Neuronal stem cell (in vitro differentiated cells): ENCODE measurements around the gene SPRED1.

Source experiments
- DNase-seq: peaks from one replicate; pipeline ENCODE4 v3.0.0-alpha.2; 2013; ENCODE audit warnings: low spot score
- H2AFZ ChIP-seq: one replicate; pipeline ENCODE4 v1.6.1; 2013; ENCODE audit warnings: mild to moderate bottlenecking, low read length, inconsistent platforms
- H2AK5ac ChIP-seq: 2 replicates; pipeline ENCODE4 v1.6.1; 2013; ENCODE audit warnings: low read depth, mild to moderate bottlenecking, inconsistent platforms, low read length, moderate library complexity, mixed read lengths
- H2BK120ac ChIP-seq: 2 replicates; pipeline ENCODE4 v1.6.1; 2013; ENCODE audit warnings: low read depth, mild to moderate bottlenecking, inconsistent platforms, low read length, moderate library complexity, mixed read lengths
- H2BK12ac ChIP-seq: one replicate; pipeline ENCODE4 v1.6.1; 2013; ENCODE audit warnings: low read length, inconsistent platforms
- H2BK15ac ChIP-seq: 2 replicates; pipeline ENCODE4 v1.6.1; 2013; ENCODE audit warnings: mild to moderate bottlenecking, low read length, inconsistent platforms, mixed read lengths
- H2BK5ac ChIP-seq: one replicate; pipeline ENCODE4 v1.6.1; 2013; ENCODE audit warnings: inconsistent platforms, mild to moderate bottlenecking, low read length, moderate library complexity
- H3K14ac ChIP-seq: one replicate; pipeline ENCODE4 v1.6.1; 2013; ENCODE audit warnings: low read length, inconsistent platforms
- H3K18ac ChIP-seq: 2 replicates; pipeline ENCODE4 v1.6.1; 2013; ENCODE audit warnings: low read length, inconsistent platforms
- H3K23ac ChIP-seq: 2 replicates; pipeline ENCODE4 v1.6.1; 2013; ENCODE audit warnings: low read depth, mild to moderate bottlenecking, mixed read lengths, low read length, inconsistent platforms; ENCODE audit not compliant: poor library complexity
- H3K27ac ChIP-seq: replicated peaks from 3 replicates; pipeline ENCODE4 v1.5.1; 2013; ENCODE audit warnings: low read length, inconsistent platforms
- H3K27me3 ChIP-seq, 3 experiments: 2 replicates each; pipeline ENCODE4 v1.6.1; 2013; ENCODE audit warnings: low read length in 3 of 3, mild to moderate bottlenecking in 2 of 3, inconsistent platforms in 1 of 3, low read depth in 1 of 3, mixed read lengths in 1 of 3, moderate library complexity in 1 of 3; ENCODE audit not compliant: control insufficient read depth in 3 of 3, insufficient read depth in 3 of 3
- H3K36me3 ChIP-seq, 2 donors: replicated peaks in 1 of 2; 2 replicates each; pipeline ENCODE4 v1.6.1; 2013; ENCODE audit warnings: low read length in 2 of 2; ENCODE audit not compliant: control insufficient read depth in 2 of 2, insufficient read depth in 2 of 2
- H3K4ac ChIP-seq: 2 replicates; pipeline ENCODE4 v1.6.1; 2013; ENCODE audit warnings: inconsistent platforms, mild to moderate bottlenecking, low read length, moderate library complexity
- H3K4me1 ChIP-seq, 2 donors: 1 replicate in 1 of 2; 2 replicates in 1 of 2; pipeline ENCODE4 v1.6.1; 2013; ENCODE audit warnings: low read length in 2 of 2, low read depth in 1 of 2; ENCODE audit not compliant: control insufficient read depth in 2 of 2, insufficient read depth in 1 of 2
- H3K4me2 ChIP-seq: one replicate; pipeline ENCODE4 v1.6.1; 2013; ENCODE audit warnings: mild to moderate bottlenecking, low read length, inconsistent platforms; ENCODE audit not compliant: insufficient read depth, poor library complexity, severe bottlenecking
- H3K4me3 ChIP-seq, 2 donors: 2 replicates each; pipeline ENCODE4 v1.5.1; 2013; ENCODE audit warnings: low read length in 2 of 2, mild to moderate bottlenecking in 2 of 2, inconsistent platforms in 1 of 2, moderate library complexity in 1 of 2
- H3K79me1 ChIP-seq: one replicate; pipeline ENCODE4 v1.6.1; 2013; ENCODE audit warnings: low read depth, mild to moderate bottlenecking, inconsistent platforms, low read length, moderate library complexity
- H3K9ac ChIP-seq: one replicate; pipeline ENCODE4 v1.6.1; 2013; ENCODE audit warnings: mild to moderate bottlenecking, low read depth, low read length, inconsistent platforms; ENCODE audit not compliant: poor library complexity
- H3K9me3 ChIP-seq, 2 donors: replicated peaks in 1 of 2; 2 replicates each; pipeline versions ENCODE3 to v1.6.1; 2013; ENCODE audit warnings: low read length in 2 of 2, mild to moderate bottlenecking in 2 of 2, inconsistent platforms in 1 of 2, low read depth in 1 of 2, mixed read lengths in 1 of 2, moderate library complexity in 1 of 2; ENCODE audit not compliant: control insufficient read depth in 2 of 2, insufficient read depth in 1 of 2
- H4K8ac ChIP-seq: one replicate; pipeline ENCODE4 v1.6.1; 2013; ENCODE audit warnings: low read depth, mild to moderate bottlenecking, inconsistent platforms, low read length, moderate library complexity
- H4K91ac ChIP-seq: one replicate; pipeline ENCODE4 v1.6.1; 2013; ENCODE audit warnings: low read length, low read depth, mild to moderate bottlenecking, inconsistent platforms; ENCODE audit not compliant: poor library complexity
- WGBS, 2 donors: extraction: QIAGEN DNeasy Blood & Tissue Kit; methylation state at CpG; one replicate each; pipeline ENCODE4 v1.1.7; 2013; ENCODE audit warnings: missing lambda C conversion rate in 2 of 2, mixed read lengths in 1 of 2; ENCODE audit not compliant: insufficient read length in 2 of 2, insufficient replicate concordance in 1 of 2; ENCODE audit errors: extremely low coverage in 2 of 2; 5-methylcytosine and 5-hydroxymethylcytosine counted together

The SPRED1 gene

DNA sequence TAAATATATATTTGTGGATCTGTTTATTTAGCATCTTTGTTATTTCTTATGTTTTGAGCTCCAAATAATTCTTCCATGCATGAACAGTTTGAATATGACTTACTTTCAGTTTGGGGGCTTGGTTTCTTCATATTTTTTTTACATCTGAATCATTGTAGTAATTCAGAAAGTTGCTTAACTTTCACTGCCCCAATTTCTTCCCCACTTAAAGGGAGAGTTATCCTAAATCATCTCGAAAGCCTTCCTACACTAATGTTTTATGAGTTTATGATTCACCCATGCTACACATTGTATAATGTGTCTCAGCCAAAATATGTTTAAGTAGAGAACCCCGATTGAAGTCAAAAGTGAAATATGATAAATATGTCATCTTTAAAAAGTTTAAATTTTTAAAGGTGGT is 47.8 kb downstream of the SPRED1 start:
- Histone ChIP-seq H3K4me1 (peaks cover 0 to 3% of the 10 kb centered on the region in 2 donors), H3K18ac (no peak overlapping the region), H3K4me3 (no peak overlapping the region), H3K79me1 (no peaks in the 10 kb centered on the region), H2AFZ (no peak overlapping the region), H3K27me3 (no peaks in the 10 kb centered on the region), H3K4me2 (no peak overlapping the region), H4K8ac (no peak overlapping the region), H3K9me3 (peaks cover 0 to 5% of the 10 kb centered on the region in 2 donors), H3K4ac (no peak overlapping the region), H3K27ac (no peak overlapping the region), H2BK15ac (no peak overlapping the region), H2BK5ac (no peak overlapping the region), H4K91ac (no peak overlapping the region), H2BK120ac (no peak overlapping the region), H3K23ac (no peak overlapping the region), H2AK5ac (no peak overlapping the region), H3K14ac (no peak overlapping the region), H2BK12ac (no peak overlapping the region), H3K9ac (no peak overlapping the region), H3K36me3 (peaks cover 4 to 100% of the 10 kb centered on the region in 2 donors)
- DNase-seq = no peak
- no CpG with 5 or more reads among the region's 2 CpGs for WGBS, 2 donors

GRCh38 chr15:38304481-38304880 is 51.8 kb downstream of the SPRED1 start:
- no peak overlapping the region for H2BK120ac ChIP-seq
- no peak overlapping the region for H3K4me2 ChIP-seq
- no peak overlapping the region for H4K91ac ChIP-seq
- no peak overlapping the region for H3K4ac ChIP-seq
- no peak overlapping the region for H2AFZ ChIP-seq
- H3K23ac ChIP-seq = no peak overlapping the region
- H3K4me3 ChIP-seq = no peak overlapping the region
- H3K9ac ChIP-seq = no peak overlapping the region
- peaks cover 0 to 3% of the 10 kb centered on the region in 2 donors for H3K4me1 ChIP-seq
- H3K14ac ChIP-seq = no peak overlapping the region
- H2BK15ac ChIP-seq = no peak overlapping the region
- peaks cover 0 to 2% of the 10 kb centered on the region in 2 donors for H3K9me3 ChIP-seq
- H3K36me3 ChIP-seq = peaks cover 4 to 100% of the 10 kb centered on the region in 2 donors
- no CpG with 5 or more reads among the region's 3 CpGs for WGBS, 2 donors
- no peaks in the 10 kb centered on the region for H3K79me1 ChIP-seq
- no peak overlapping the region for H3K27ac ChIP-seq
- H3K27me3 ChIP-seq = no peaks in the 10 kb centered on the region
- no peak for DNase-seq
- no peak overlapping the region for H2BK5ac ChIP-seq
- H2BK12ac ChIP-seq = no peak overlapping the region
- H3K18ac ChIP-seq = no peak overlapping the region
- H2AK5ac ChIP-seq = no peak overlapping the region
- no peak overlapping the region for H4K8ac ChIP-seq

DNA sequence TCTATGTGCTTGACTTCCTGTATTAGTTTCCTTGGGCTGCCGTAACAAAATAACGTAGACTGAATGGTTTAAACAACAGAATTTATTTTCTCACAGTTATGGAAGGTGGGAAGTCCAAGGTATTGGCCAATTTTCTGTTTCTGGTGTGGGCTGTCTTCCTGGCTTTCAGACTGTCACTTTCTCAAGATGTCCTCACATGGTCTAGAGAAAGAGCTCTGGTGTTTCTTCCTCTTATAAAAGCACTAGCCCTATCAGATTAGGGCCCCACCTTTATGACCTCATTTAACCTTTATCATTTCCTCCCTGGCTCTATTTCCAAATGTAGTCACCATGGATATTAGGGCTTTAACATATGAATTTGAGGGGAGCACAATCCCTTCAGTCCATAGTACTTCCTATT is 54.6 kb downstream of the SPRED1 start:
- Histone ChIP-seq H3K27ac (no peak overlapping the region), H3K4me1 (peaks cover 0 to 3% of the 10 kb centered on the region in 2 donors), H2BK120ac (no peak overlapping the region), H2BK5ac (no peak overlapping the region), H3K27me3 (no peaks in the 10 kb centered on the region), H4K91ac (no peak overlapping the region), H3K4ac (no peak overlapping the region), H2BK12ac (no peak overlapping the region), H3K18ac (no peak overlapping the region), H3K14ac (no peak overlapping the region), H3K36me3 (peaks cover 4 to 100% of the 10 kb centered on the region in 2 donors), H3K4me2 (no peak overlapping the region), H3K9ac (no peak overlapping the region), H4K8ac (no peak overlapping the region), H2AFZ (no peak overlapping the region), H2AK5ac (no peak overlapping the region), H3K9me3 (peaks cover 0 to 20% of the 10 kb centered on the region in 2 donors), H3K4me3 (no peak overlapping the region), H3K79me1 (no peaks in the 10 kb centered on the region), H3K23ac (no peak overlapping the region), H2BK15ac (no peak overlapping the region)
- DNase-seq = no peak
- no CpG with 5 or more reads among the region's 2 CpGs for WGBS, 2 donors

DNA sequence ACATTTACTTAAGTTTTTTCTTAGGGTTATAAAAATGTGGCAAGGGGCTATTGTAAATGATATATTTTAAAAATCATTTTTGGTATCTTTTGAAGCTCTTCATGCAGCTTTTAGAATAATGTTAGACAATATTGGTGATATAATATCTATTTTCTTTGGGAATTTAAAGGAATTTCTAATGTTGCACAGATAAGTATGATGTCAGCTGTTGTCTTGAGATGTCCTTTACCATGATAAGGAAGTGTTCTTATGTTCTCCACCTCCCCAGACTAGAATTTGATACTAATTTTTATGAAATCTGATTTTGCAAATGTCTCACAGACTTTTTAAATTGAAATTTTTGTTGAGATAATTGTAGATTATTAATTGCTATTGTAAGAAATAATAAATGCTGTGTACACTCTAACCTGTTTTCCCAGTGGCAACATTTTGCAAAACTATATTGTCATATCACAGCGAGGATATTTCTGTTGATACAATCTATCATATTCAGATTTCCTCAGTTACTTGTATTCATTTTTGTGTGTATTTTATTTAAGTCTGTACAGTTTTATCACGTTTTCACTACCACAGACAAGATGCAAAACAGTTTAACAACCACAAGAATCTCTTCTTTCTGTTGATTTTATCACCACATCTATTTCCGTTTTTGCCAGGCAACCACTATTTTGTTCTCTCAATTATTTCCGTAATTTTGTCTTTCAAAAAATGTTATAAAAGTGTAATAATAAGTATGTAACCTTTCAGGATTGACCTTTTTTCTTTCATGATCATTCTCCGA is 55.4 kb downstream of the SPRED1 start:
- no CpG with 5 or more reads among the region's 5 CpGs for WGBS, 2 donors
- H2BK15ac ChIP-seq = no peak overlapping the region
- no peak overlapping the region for H2AFZ ChIP-seq
- no peak overlapping the region for H3K4ac ChIP-seq
- H2AK5ac ChIP-seq = no peak overlapping the region
- H3K18ac ChIP-seq = no peak overlapping the region
- no peak overlapping the region for H2BK120ac ChIP-seq
- no peak overlapping the region for H3K23ac ChIP-seq
- H3K27ac ChIP-seq = no peak overlapping the region
- H3K27me3 ChIP-seq = no peaks in the 10 kb centered on the region
- H4K91ac ChIP-seq = no peak overlapping the region
- H2BK12ac ChIP-seq = no peak overlapping the region
- no peak overlapping the region for H3K4me3 ChIP-seq
- H3K14ac ChIP-seq = no peak overlapping the region
- no peaks in the 10 kb centered on the region for H3K79me1 ChIP-seq
- H2BK5ac ChIP-seq = no peak overlapping the region
- no peak overlapping the region for H3K9ac ChIP-seq
- peaks cover 2 to 100% of the 10 kb centered on the region in 2 donors for H3K36me3 ChIP-seq
- H4K8ac ChIP-seq = no peak overlapping the region
- DNase-seq = no peak
- no peak overlapping the region for H3K4me2 ChIP-seq
- no peaks in the 10 kb centered on the region for H3K4me1 ChIP-seq
- peaks cover 0 to 20% of the 10 kb centered on the region in 2 donors for H3K9me3 ChIP-seq
